MM.1S (cell line): ENCODE results near the gene GRIN1.
A peak's percentile ranks its signal among the peaks of the same experiment; 100 is the strongest.

ENCODE experiments used
- DNase-seq: peaks from one replicate; pipeline ENCODE4 v3.0.0-alpha.2; 2015
- H2AFZ ChIP-seq: fragments of 300-600 bp; sonication (generic); 2 replicates; pipeline ENCODE4 v1.6.0; 2016; ENCODE audit warnings: antibody characterized with exemption, low read length
- H3F3A ChIP-seq: fragments of 300-600 bp; sonication (generic); 2 replicates; pipeline ENCODE4 v1.6.1; 2016; ENCODE audit warnings: mild to moderate bottlenecking, antibody characterized with exemption, low read length, moderate library complexity, mixed read lengths; ENCODE audit not compliant: insufficient read depth
- H3K27ac ChIP-seq: fragments of 300-600 bp; sonication (generic); 2 replicates; pipeline ENCODE4 v1.5.1; 2016; ENCODE audit warnings: mild to moderate bottlenecking, low read length
- H3K27me3 ChIP-seq: fragments of 300-600 bp; sonication (generic); replicated peaks from 2 replicates; pipeline ENCODE4 v1.6.0; 2016; ENCODE audit warnings: low read length; ENCODE audit not compliant: insufficient read depth
- H3K36me3 ChIP-seq: fragments of 300-600 bp; sonication (generic); replicated peaks from 2 replicates; pipeline ENCODE4 v1.6.1; 2016; ENCODE audit warnings: mild to moderate bottlenecking, low read length, mixed read lengths; ENCODE audit not compliant: insufficient read depth
- H3K4me1 ChIP-seq: fragments of 300-600 bp; sonication (generic); 2 replicates; pipeline ENCODE4 v1.6.1; 2016; ENCODE audit warnings: low read length, mixed read lengths
- H3K4me2 ChIP-seq: fragments of 300-600 bp; sonication (generic); 2 replicates; pipeline ENCODE4 v1.6.0; 2016; ENCODE audit warnings: low read depth, low read length
- H3K4me3 ChIP-seq: fragments of 300-600 bp; sonication (generic); 2 replicates; pipeline ENCODE4 v1.5.1; 2016; ENCODE audit warnings: low read length, mixed read lengths
- H3K79me2 ChIP-seq: fragments of 300-600 bp; sonication (generic); 2 replicates; pipeline ENCODE4 v1.6.1; 2016; ENCODE audit warnings: mixed run types, low read length, mixed read lengths
- H3K9ac ChIP-seq: fragments of 300-600 bp; sonication (generic); 2 replicates; pipeline ENCODE4 v1.6.1; 2016; ENCODE audit warnings: low read length, mixed read lengths
- H3K9me2 ChIP-seq: fragments of 300-600 bp; sonication (generic); replicated peaks from 2 replicates; pipeline ENCODE4 v1.6.1; 2016; ENCODE audit warnings: mild to moderate bottlenecking, low read length, mixed read lengths; ENCODE audit not compliant: insufficient read depth
- H3K9me3 ChIP-seq: fragments of 300-600 bp; sonication (generic); replicated peaks from 2 replicates; pipeline ENCODE4 v1.6.1; 2016; ENCODE audit warnings: mild to moderate bottlenecking, low read length, mixed read lengths; ENCODE audit not compliant: insufficient read depth
- H4K20me1 ChIP-seq: fragments of 300-600 bp; sonication (generic); 2 replicates; pipeline ENCODE4 v1.6.1; 2016; ENCODE audit warnings: mild to moderate bottlenecking, low read length, moderate library complexity, mixed read lengths; ENCODE audit not compliant: insufficient read depth
- EZH2 ChIP-seq: fragments of 300-600 bp; sonication (generic); optimal IDR thresholded peaks from 2 replicates; pipeline ENCODE3; 2017; ENCODE audit warnings: low read depth, mild to moderate bottlenecking, antibody characterized with exemption, low read length, mixed read lengths
- EZH2phosphoT487 ChIP-seq: fragments of 300-600 bp; sonication (generic); IDR thresholded peaks from 2 replicates; pipeline ENCODE4 v1.6.1; 2018; ENCODE audit warnings: antibody characterized with exemption, low read length
- TF ChIP-seq, protein P1 (sequence below): fragments of 300-600 bp; sonication (generic); IDR thresholded peaks from 2 replicates; pipeline ENCODE4 v1.5.1; 2016; ENCODE audit warnings: antibody characterized with exemption, low read length, mixed read lengths

GRIN1 gene

DNA sequence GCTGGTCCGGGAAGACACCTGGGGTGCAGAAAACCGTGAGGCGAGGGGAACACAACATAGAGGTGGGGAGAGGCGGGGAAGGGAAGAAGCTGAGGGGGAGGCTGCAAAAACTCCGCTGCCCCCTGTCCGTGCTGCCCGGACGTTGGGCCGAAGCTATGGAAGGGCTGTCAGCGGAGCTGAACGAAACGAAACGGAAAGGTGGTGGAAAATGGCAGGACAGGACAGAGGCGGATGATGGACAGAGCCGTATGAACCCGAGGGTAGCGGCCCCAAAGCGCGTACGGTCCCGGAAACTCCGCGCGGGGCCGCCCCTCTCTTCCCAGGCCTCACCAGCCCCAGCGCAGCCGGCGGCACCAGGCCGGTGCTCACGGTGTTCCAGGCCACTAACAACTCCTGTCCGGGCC lies 49.1 kb downstream of the GRIN1 start:
- Histone ChIP-seq H2AFZ (peak overlapping the region; percentile 93), H3K36me3 (no peaks in the 10 kb centered on the region), H3K4me1 (peaks cover 17% of the 10 kb centered on the region), H3K79me2 (peaks cover 59% of the 10 kb centered on the region), H3K4me2 (peak overlapping the region; percentile 91), H3F3A (peaks cover 19% of the 10 kb centered on the region), H3K4me3 (peak overlapping the region; percentile 98), H3K27me3 (no peaks in the 10 kb centered on the region), H3K27ac (peak overlapping the region; percentile 94; the same call in 1 of the 2 replicates), H3K9me3 (no peaks in the 10 kb centered on the region), H3K9me2 (no peaks in the 10 kb centered on the region), H4K20me1 (no peaks in the 10 kb centered on the region), H3K9ac (peak overlapping the region; percentile 93)
- TF ChIP-seq EZH2phosphoT487 = no peak
- TF ChIP-seq, protein P1, sequence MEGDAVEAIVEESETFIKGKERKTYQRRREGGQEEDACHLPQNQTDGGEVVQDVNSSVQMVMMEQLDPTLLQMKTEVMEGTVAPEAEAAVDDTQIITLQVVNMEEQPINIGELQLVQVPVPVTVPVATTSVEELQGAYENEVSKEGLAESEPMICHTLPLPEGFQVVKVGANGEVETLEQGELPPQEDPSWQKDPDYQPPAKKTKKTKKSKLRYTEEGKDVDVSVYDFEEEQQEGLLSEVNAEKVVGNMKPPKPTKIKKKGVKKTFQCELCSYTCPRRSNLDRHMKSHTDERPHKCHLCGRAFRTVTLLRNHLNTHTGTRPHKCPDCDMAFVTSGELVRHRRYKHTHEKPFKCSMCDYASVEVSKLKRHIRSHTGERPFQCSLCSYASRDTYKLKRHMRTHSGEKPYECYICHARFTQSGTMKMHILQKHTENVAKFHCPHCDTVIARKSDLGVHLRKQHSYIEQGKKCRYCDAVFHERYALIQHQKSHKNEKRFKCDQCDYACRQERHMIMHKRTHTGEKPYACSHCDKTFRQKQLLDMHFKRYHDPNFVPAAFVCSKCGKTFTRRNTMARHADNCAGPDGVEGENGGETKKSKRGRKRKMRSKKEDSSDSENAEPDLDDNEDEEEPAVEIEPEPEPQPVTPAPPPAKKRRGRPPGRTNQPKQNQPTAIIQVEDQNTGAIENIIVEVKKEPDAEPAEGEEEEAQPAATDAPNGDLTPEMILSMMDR = no peak
- TF ChIP-seq EZH2 = no peak
- DNase-seq = no peak

DNA sequence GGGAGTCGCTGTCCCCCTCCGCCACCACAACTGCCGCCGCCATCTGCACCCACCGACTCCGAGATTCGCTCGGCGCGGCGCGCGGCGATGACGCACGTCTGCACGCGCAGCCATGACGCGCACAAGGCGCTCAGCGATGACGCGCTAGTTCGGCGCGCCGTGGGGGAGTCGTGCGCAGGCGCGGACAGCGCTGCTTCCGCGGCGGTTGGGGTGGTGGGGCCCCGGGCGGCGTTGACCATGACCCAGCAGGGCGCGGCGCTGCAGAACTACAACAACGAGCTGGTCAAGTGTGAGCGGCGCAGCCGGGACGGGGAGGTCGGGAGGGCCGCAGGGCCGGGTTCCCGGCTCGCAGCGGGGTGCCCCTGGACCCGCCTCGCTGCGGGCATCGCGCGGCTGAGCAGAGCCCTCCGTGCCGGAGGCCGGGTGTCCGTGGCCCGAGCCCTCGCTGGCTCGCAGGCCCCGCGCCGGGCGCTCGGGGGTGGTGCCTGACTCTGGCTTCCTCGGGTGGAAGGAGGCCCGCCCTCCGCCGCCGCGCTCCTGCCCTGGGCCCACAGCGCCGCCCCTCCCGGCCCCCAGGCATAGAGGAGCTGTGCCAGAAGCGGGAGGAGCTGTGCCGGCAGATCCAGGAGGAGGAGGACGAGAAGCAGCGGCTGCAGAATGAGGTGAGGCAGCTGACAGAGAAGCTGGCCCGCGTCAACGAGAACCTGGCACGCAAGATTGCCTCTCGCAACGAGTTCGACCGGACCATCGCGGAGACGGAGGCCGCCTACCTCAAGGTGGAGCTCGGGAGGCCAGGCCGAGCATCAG lies 49.7 kb downstream of the GRIN1 start, which contains the start of the genes ANAPC2 and SSNA1:
ANAPC2 (minus strand) TSS at position 71 of the 807 bp plus-strand sequence; CDS start at position 43, 28 bp downstream.
SSNA1 (plus strand) TSS at position 187 of the 807 bp plus-strand sequence; CDS start at position 238, 51 bp downstream.
- H2AFZ ChIP-seq = peak within 1 kb of the TSS; percentile 93
- H3K4me3 ChIP-seq = peak within 1 kb of the TSS; percentile 98
- H3K36me3 ChIP-seq = no peaks in the 10 kb centered on the region
- no peaks in the 10 kb centered on the region for H3K27me3 ChIP-seq
- peak within 1 kb of the TSS; percentile 93 for H3K4me2 ChIP-seq
- H4K20me1 ChIP-seq = no peaks in the 10 kb centered on the region
- no peak for TF ChIP-seq EZH2
- TF ChIP-seq, protein P1 = peak; percentile 49
- no peak for TF ChIP-seq EZH2phosphoT487
- peaks cover 17% of the 10 kb centered on the region for H3K4me1 ChIP-seq
- peak within 1 kb of the TSS; percentile 93 for H3K9ac ChIP-seq
- H3K9me2 ChIP-seq = no peaks in the 10 kb centered on the region
- H3K27ac ChIP-seq = peak within 1 kb of the TSS; percentile 94
- peaks cover 19% of the 10 kb centered on the region for H3F3A ChIP-seq
- H3K79me2 ChIP-seq = peaks cover 59% of the 10 kb centered on the region
- DNase-seq = peak; percentile 96
- no peaks in the 10 kb centered on the region for H3K9me3 ChIP-seq

DNA sequence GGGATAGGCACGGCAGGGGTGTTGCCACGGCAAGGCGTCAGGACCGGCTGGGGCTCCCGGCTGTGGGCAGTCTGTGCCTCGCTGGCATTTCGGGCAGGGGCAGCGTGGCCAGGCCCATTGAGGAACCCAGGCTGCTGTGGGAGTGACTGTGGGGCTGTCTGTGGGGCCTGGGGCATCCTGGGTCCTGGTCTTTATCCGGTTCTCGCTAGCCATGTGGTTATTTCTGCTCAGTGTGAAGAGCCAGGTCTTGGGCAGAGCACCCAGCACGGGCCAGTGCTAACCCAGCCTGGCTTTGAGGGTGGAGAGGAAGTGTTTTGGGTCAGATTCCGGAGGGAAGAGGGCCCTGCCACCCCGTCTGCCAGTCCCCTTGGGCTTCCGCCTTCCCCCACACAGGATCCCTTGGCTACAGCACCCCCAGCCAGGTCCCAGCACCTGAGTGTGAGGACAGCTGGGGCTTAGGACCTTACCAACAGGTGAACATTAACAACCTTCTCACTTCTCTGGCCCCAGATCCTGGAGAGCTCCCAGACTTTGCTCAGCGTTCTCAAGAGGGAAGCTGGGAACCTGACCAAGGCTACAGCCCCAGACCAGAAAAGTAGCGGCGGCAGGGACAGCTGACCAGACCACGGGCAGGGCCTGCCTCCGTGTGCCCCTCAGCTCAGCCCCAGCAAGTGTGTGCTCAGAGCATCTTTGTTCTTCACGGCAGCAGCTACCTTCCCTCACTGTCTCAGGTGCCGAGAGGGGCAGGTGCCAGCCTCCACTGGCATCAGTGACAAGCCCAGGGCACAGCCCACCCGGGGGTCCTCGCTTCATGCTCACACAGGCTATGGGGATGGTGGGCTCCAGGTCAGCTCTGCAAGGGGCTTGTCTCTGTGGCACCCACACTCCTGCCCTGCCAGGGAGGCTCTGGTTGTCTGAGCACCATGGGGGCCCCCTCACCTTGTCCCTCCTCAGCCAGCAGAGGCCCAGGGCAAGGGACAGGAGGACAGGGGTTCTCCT lies 50.6 kb downstream of the GRIN1 start:
- Histone ChIP-seq H3F3A (peaks cover 19% of the 10 kb centered on the region), H3K9ac (peak overlapping the region; percentile 93), H3K27ac (peak overlapping the region; percentile 94), H3K4me2 (peak overlapping the region; percentile 93), H3K79me2 (peaks cover 59% of the 10 kb centered on the region), H3K27me3 (no peaks in the 10 kb centered on the region), H3K9me3 (no peaks in the 10 kb centered on the region), H3K4me1 (peaks cover 17% of the 10 kb centered on the region), H3K36me3 (no peaks in the 10 kb centered on the region), H2AFZ (peak overlapping the region; percentile 19; the same call in 1 of the 2 replicates), H3K4me3 (peak overlapping the region; percentile 98), H3K9me2 (no peaks in the 10 kb centered on the region), H4K20me1 (no peaks in the 10 kb centered on the region)
- TF ChIP-seq EZH2phosphoT487 (no peak), EZH2 (no peak)
- TF ChIP-seq, protein P1 = no peak
- no peak for DNase-seq
